SHP77 (cell line): ENCODE measurements around the gene SIK3.
"Not testable (repeated sequence)": the region's sequence is repeated elsewhere in the genome, so short reads cannot be mapped to it uniquely, and the experiment has no call there.

Experiments used
- DNase-seq, 2 experiments: peaks; one replicate each; lab custom pipeline; 2025; lab: John Stamatoyannopoulos, UW

Gene SIK3

DNA sequence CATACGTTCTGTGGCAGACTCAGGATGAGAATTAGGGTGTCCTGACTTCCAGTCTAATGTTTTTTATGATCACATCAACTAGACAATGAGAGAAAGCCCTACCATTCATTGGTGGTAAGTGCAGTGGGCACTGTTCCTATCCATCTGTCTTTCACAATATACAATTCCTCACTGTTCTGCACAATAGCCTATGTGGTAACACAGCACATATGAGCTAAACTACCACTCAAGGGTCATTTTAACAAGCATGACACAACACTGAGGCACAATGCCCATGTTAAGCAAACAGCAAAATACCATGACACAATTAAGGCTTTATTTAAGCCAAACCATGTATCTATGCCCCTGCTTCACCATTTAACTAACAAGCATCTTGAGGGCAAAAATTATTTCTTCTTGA, 52.3 kb downstream of the SIK3 start:
- no peak for DNase-seq

DNA sequence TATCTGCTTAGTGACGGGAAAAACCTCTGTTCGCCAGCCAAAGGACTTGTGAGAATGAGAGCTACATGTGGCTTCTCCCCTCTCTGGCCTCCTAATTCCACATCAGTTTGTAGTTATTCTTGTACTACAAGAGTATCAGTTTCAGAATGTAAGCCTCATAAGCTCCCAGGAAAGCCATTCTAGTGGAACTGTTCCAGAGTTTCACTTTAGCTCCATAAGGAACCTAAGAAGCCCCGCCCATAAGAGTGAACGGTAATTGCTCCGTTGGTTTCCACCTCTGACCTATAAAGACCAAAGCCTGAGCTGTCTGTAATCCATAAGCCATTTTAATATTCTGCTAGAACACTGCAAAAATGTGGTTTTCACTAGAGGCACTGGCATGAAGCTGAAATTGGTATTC, 53.0 kb downstream of the SIK3 start:
- DNase-seq: no peak

- DNase-seq: no peak
Observed at GRCh38 chr11:117044287-117045035, 53.8 kb downstream of the SIK3 start.

DNA sequence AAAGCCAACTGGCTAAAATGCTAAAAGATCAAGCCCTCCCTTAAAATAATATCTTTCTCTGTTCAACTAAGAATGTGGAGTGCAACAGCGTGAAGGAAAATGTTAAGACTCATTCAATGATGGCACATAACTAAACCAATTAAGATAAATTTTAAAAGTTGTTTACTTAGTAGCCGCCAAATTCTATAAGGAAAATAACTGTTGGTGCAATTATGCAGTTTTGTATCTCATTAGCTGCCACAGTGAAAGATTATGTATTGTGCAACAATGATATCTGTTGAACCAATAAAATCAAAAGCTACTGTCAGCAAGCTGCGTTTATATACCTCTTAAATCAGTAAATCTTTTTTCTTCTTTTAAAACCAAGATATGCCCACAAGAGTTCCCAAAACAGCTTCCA, 55.5 kb downstream of the SIK3 start:
- DNase-seq: no peak

DNA sequence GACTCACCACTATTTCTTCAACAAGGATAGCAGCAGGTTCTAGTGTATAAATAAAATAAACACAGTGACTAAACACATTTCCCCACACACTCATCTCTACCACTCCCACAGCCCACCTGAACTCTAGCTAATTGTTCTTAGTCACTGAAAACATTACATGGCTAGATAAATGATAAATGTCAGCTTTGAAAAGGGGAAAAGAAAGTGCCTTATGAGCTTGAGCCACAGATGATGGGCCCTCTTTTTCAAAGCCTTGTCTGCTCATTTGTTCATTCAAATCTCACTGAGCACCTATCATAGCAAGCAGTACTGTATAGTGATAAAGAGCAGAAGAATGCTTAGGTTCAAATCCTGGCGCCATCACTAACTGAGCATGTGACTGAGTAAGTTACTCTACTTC, 58.3 kb downstream of the SIK3 start:
- DNase-seq: no peak

- DNase-seq: no peak
Observed at GRCh38 chr11:117039270-117039669, 59.0 kb downstream of the SIK3 start.

DNA sequence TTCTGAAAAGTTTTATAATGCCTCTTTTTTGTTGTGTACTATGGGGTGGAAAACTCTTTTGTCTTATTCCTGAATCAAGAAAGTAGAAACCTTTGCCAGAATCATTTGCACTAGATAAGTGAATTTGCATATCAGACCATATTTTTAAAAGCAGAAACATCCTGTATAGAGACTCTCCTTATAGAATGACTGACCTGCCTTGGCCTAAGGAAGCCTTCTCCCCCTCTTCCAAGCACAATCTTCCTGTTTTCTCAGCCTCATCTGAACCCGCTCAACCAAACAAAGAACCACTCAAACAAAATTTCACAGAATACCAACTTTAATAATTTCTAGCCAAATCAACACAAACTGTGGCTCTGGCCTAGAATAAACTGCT, 60.3 kb downstream of the SIK3 start:
- DNase-seq: no peak

DNA sequence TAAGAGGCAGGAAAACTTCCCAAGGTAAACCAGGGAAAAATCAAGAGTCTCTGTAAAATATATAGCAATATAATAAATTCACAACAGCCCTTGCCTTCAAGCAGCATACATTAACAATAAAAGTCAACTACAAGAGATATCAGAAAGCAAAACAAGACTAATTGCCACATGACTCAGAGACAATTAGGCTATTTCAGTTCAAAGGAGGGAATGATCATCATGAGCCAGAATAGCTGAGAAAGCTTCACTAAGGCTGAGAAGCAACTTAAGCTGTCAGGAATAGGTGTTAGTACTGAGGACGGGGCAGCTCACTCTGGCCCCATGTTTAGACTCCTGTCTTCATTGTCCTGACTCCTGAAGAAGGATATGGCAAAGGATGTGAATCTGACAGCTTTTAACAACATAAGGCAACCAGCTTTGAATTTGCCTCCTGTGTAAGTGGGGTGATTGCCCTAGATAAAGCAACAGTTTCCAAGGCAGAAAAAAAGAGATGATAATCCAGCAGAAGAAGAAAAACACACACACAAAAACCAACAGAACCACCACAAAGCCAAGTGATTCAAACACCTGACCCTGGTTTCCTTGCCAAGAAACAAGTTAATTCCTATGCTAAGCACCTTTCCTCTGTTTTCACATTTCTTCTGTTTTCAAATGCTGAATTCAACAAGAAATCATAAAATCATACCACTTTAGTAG, 60.8 kb downstream of the SIK3 start:
- DNase-seq: no peak

GRCh38 chr11:117034901-117035300, 63.3 kb downstream of the SIK3 start:
- no peak for DNase-seq

- no peak for DNase-seq
Observed at GRCh38 chr11:117026593-117027330, 71.5 kb downstream of the SIK3 start.

DNA sequence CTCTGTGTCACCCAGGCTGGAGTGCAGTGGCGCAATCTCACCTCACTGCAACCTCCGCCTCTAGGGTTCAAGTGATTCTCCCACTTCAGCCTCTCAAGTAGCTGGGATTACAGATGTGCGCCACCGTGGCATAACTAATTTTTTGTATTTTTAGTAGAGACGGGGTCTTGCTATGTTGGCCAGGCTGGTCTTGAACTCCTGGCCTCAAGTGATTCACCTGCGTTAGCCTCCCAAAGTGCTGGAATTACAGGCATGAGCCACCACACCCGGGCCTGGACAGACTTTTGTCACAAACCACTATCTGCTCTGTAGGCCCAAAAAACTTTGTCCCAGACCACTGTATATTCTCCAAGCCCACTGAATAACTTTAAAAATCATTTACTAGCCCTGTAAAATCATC, 74.5 kb downstream of the SIK3 start:
- DNase-seq: not testable (repeated sequence)

GRCh38 chr11:117023178-117023577, 75.0 kb downstream of the SIK3 start:
- DNase-seq: no peak

DNA sequence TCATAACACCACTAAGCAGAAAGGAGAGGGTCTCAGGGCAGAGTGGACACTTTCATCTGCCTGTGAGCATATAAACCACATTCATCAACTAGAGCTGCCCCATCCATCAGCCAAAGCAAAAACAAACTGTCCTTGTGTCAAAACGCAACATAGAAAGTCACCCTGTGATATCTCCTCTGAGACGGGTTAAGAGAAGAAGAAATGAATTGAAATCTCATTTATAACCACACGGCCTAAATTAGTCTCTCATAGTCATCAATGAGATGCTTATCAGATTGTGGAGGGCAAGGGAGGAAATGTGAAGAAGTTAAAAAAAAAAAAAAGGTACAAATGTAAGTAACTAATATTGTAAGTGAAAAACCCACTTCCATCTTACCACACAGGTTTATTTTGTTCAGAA, 75.7 kb downstream of the SIK3 start:
- no peak for DNase-seq

DNA sequence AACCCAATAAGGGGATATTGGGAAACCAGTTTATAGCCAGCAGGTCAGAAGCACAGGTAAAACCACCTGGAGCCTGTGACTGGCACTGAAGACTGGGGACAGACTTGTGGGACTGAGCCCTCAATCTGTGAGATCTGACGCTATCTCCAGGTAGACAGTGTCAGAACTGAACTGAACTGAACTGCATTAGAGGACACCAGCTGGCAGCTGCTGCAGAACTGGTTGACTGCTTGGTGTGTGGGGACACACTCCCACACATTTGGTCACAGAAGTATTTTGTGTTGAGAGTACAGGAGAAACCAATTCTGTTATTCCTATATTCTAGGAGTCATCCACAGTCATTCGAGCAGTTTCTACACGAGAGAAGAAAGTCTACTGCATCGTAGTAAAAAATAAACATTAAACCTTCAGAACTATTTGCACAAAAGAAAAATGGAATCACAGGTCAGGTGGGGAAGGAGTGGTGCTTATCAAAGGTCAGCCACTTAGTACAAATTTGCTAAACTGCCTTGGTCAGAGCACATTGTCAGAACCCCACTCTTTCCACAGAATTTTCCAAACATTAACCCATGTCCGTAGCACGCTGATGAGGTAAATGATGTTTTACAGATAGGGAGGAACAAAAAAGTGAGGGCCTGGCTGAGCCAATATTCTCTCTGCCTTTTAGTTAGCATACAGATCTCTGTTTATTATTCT, 77.2 kb downstream of the SIK3 start:
- no peak for DNase-seq

DNA sequence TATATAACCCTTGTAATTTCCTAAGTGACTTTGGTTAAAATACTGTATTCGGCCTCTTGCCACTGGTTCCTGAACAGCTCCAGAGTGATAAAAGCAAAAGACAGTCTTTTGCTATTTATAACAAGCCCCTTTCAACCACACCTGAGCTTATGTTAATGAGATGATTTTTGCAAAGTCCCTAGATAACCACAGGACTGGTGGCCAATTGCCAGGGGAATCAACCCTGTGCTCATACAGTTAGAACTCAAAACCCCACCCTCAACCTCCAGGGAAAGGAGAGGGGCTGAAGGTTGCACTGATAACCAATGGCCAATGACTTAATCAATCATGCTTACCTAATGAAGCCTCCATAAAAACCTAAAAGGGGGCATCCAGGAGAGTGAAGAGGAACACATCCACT, 77.9 kb downstream of the SIK3 start:
- DNase-seq: no peak

DNA sequence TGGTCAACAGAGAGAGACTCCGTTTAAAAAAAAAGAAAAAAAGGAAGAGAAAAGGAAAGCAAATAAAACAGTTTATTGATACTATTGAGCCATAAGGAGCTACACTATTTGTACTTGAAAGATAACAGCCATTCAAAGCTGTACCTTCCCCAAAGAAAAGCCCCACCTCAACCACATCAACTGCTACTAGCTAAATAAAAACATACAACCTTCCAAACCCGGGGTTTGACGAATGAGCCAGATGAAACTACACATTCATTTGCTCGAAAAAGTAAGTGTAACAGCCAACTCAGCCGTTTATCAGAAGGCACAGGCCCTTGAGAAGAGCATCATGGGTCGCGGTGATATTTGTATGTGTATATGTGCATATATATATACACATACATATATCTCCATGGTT, 78.4 kb downstream of the SIK3 start:
- no peak for DNase-seq

- DNase-seq: no peak
Observed at GRCh38 chr11:117017456-117017855, 80.8 kb downstream of the SIK3 start.

DNA sequence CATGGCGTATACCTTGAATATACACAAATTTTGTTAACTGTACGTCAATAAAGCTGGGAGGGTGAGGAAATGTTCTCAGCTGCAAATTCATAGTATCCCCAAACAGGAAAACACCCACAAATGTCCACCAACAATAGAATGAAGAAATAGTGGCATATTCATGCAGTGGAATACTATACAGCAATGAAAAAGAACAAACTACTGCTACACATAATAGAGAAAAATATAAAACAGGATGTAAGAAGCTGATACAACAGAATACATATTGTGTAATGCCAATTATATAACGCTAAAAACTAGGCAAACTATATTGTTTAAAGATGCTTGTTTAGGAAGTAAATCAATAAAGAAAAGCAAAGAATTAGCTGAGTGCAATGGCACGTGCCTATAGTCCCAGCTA, 81.5 kb downstream of the SIK3 start:
- no peak for DNase-seq

DNA sequence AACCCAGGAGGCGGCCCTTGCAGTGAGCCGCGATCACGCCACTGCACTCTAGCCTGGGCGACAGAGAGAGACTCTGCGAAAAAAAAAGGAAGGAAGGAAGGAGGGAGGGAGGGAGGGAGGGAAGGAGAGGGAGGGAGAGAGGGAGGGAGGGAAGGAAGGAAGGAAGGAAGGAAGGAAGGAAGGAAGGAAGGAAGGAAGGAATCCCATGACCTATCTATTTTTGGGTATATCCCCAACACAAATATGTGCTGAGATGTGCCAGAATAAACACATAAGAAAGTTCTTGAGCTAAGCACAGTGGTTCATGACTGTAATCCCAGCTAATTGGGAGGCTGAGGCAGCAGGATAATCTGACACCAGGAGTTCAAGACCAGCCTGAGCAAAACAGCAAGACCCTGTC, 82.0 kb downstream of the SIK3 start:
- no peak for DNase-seq

DNA sequence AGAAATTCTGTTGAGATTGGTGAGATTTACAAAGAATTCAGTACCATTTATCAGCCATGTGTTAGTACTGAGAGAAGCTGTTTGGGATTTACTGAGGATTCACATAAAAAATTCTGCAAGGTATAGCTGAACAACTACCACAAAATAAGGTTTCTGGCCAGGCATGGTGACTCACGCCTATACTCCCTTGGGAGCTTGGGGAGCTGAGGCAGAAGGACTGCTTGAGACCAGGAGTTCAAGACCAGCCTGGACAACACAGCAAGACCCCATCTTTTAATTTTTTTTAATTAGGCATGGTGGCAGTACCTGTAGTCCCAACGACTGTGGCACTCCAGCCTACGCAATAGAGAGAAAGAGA, 86.7 kb downstream of the SIK3 start:
- no peak for DNase-seq

DNA sequence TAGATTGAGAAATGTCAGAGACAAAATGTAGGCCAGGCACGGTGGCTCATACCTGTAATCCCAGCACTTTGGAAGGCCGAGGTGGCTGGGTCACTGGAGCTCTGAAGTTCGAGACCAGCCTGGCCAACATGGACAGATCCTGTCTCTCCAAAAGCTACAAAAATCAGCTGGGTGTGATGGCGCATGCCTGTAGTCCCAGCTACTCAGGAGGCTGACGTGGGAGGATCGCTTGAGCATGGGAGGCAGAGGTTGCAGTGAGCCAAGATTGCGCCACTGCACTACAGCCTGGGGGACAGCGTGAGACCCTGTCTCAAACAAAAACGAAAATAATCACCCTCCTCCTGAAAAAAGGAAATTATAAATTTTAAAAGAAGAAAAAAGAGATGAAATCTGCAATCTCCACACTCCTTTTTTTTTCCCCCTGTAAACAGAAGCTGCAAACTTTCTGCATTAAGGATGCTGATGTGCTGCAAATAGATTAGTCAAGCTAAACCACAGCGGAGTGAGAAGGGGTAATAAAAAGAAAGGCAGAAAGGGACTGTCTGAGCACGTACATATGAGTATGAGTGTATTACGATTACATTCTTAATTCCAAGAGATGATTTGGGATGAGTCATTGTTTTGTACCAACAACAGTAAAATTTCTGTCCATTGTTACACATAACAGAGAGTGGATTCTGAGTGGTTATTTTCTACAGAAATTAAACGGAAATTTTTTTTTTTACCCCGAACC, 87.3 kb downstream of the SIK3 start:
- DNase-seq: no peak
